Neural cell (in vitro differentiated cells): ENCODE results near the gene ADAM10. TPM values are rescaled to one million over a fixed set of nuclear protein-coding genes. Genes with fewer than 3 reads are reported as not detected.

Source experiments
- H2AFZ ChIP-seq: fragments of 200-600, 300-800 bp; sonication (generic), shearing (Covaris generic); 2 replicates; pipeline ENCODE4 v1.6.0; 2014; ENCODE audit warnings: low read depth, mild to moderate bottlenecking, antibody characterized with exemption, low read length, moderate library complexity
- H3F3A ChIP-seq: fragments of 200-600 bp; shearing (Covaris generic); 2 replicates; pipeline ENCODE4 v1.6.1; 2016; ENCODE audit warnings: mild to moderate bottlenecking, moderate library complexity, mixed read lengths, antibody characterized with exemption, low read length; ENCODE audit not compliant: insufficient read depth, poor library complexity, severe bottlenecking
- H3K27ac ChIP-seq: fragments of 200-600, 300-800 bp; sonication (generic), shearing (Covaris generic); 2 replicates; pipeline ENCODE4 v1.5.1; 2014; ENCODE audit warnings: mild to moderate bottlenecking, low read length, moderate library complexity
- H3K27me3 ChIP-seq: fragments of 300-800, 200-600 bp; sonication (generic), shearing (Covaris generic); 2 replicates; pipeline ENCODE4 v1.6.0; 2014; ENCODE audit warnings: mild to moderate bottlenecking, low read depth, low read length, moderate library complexity; ENCODE audit not compliant: insufficient read depth
- H3K36me3 ChIP-seq: fragments of 300-800, 200-600 bp; sonication (generic), shearing (Covaris generic); 2 replicates; pipeline ENCODE4 v1.5.1; 2014; ENCODE audit warnings: mild to moderate bottlenecking, antibody characterized with exemption, low read length, moderate library complexity; ENCODE audit not compliant: insufficient read depth
- H3K4me2 ChIP-seq: fragments of 300-800, 200-600 bp; sonication (generic), shearing (Covaris generic); 2 replicates; pipeline ENCODE4 v1.6.0; 2014; ENCODE audit warnings: mild to moderate bottlenecking, low read length
- H3K4me3 ChIP-seq: fragments of 300-800, 200-600 bp; sonication (generic), shearing (Covaris generic); 2 replicates; pipeline ENCODE4 v1.5.1; 2014; ENCODE audit warnings: mild to moderate bottlenecking, low read length, moderate library complexity
- H3K79me2 ChIP-seq: fragments of 200-600 bp; shearing (Covaris generic); replicated peaks from 2 replicates; pipeline ENCODE4 v1.6.0; 2014; ENCODE audit warnings: mild to moderate bottlenecking, low read length, moderate library complexity; ENCODE audit not compliant: insufficient read depth
- H3K9ac ChIP-seq: fragments of 300-800, 200-600 bp; sonication (generic), shearing (Covaris generic); 2 replicates; pipeline ENCODE4 v1.6.1; 2016; ENCODE audit warnings: mild to moderate bottlenecking, low read length, mixed read lengths
- H3K9me2 ChIP-seq: fragments of 200-600 bp; shearing (Covaris generic); 2 replicates; pipeline ENCODE4 v1.6.1; 2016; ENCODE audit warnings: mild to moderate bottlenecking, low read length, mixed read lengths; ENCODE audit not compliant: insufficient read depth
- H3K9me3 ChIP-seq: fragments of 200-600, 300-800 bp; sonication (generic), shearing (Covaris generic); 2 replicates; pipeline ENCODE4 v1.6.1; 2016; ENCODE audit warnings: mild to moderate bottlenecking, mixed run types, low read length, moderate library complexity, mixed read lengths
- H4K20me1 ChIP-seq: fragments of 200-600 bp; shearing (Covaris generic); 2 replicates; pipeline ENCODE4 v1.6.1; 2016; ENCODE audit warnings: mild to moderate bottlenecking, mixed run types; ENCODE audit not compliant: insufficient read depth
- CTCF ChIP-seq: fragments of 450-650 bp; IDR thresholded peaks from 2 replicates; pipeline ENCODE4 v1.5.1; 2014; ENCODE audit warnings: antibody characterized with exemption, mild to moderate bottlenecking, moderate library complexity; ENCODE audit not compliant: poor library complexity, severe bottlenecking
- EP300 ChIP-seq: fragments of 450-650 bp; conservative IDR thresholded peaks from 2 replicates; pipeline ENCODE4 v1.6.1; 2014; ENCODE audit warnings: antibody characterized with exemption, mild to moderate bottlenecking, moderate library complexity; ENCODE audit not compliant: poor library complexity, severe bottlenecking
- EZH2 ChIP-seq: fragments of 200-600, 300-800 bp; shearing (Covaris generic), sonication (generic); IDR thresholded peaks from 2 replicates; pipeline ENCODE4 v1.6.1; 2014; ENCODE audit warnings: antibody characterized with exemption, low read length, borderline replicate concordance, mild to moderate bottlenecking; ENCODE audit not compliant: insufficient read depth, poor library complexity, severe bottlenecking
- MXI1 ChIP-seq: fragments of 450-650 bp; conservative IDR thresholded peaks from 2 replicates; pipeline ENCODE4 v1.6.1; 2014; ENCODE audit warnings: antibody characterized with exemption, mild to moderate bottlenecking; ENCODE audit not compliant: poor library complexity, severe bottlenecking
- POLR2AphosphoS5 ChIP-seq: IDR thresholded peaks from 2 replicates; pipeline ENCODE4 v1.6.1; 2012
- RAD21 ChIP-seq: fragments of 450-650 bp; conservative IDR thresholded peaks from 2 replicates; pipeline ENCODE4 v1.6.1; 2014; ENCODE audit warnings: antibody characterized with exemption, mild to moderate bottlenecking, moderate library complexity
- REST ChIP-seq: IDR thresholded peaks from 2 replicates; pipeline ENCODE4 v1.6.1; 2012; ENCODE audit warnings: borderline replicate concordance
- SMC3 ChIP-seq: fragments of 450-650 bp; conservative IDR thresholded peaks from 2 replicates; pipeline ENCODE4 v1.6.1; 2014; ENCODE audit warnings: antibody characterized with exemption, mild to moderate bottlenecking, moderate library complexity; ENCODE audit not compliant: poor library complexity
- TAF1 ChIP-seq: IDR thresholded peaks from 2 replicates; pipeline ENCODE4 v1.6.1; 2012; ENCODE audit warnings: low read depth
- polyA plus RNA-seq: library from polyadenylated mRNA; depleted of rRNA; stranded (reverse); fragments of >200 nt; gene quantifications from 2 replicates; pipeline ENCODE4 v1.2.3, GENCODE V29; 2014

Gene ADAM10
- polyA plus RNA-seq, 1 donor from 2014 or later = 66.3 TPM

- peaks cover 6% of the 10 kb centered on the region for H3K36me3 ChIP-seq
- H3K27ac ChIP-seq = no peak overlapping the region
- no peak overlapping the region for H2AFZ ChIP-seq
Measured at GRCh38 chr15:58627046-58627445, 122.5 kb downstream of the ADAM10 start.

GRCh38 chr15:58626378-58626777 is 123.1 kb downstream of the ADAM10 start:
- Histone ChIP-seq H3K27ac (no peak overlapping the region), H3K9me3 (no peaks in the 10 kb centered on the region), H3K36me3 (peaks cover 6% of the 10 kb centered on the region), H3K4me2 (no peak overlapping the region), H3F3A (no peaks in the 10 kb centered on the region), H4K20me1 (no peaks in the 10 kb centered on the region), H3K4me3 (no peak overlapping the region), H2AFZ (no peak overlapping the region), H3K9me2 (no peaks in the 10 kb centered on the region), H3K27me3 (no peaks in the 10 kb centered on the region), H3K79me2 (no peaks in the 10 kb centered on the region), H3K9ac (no peak overlapping the region)
- no peak for TF ChIP-seq EZH2
- no peak for TF ChIP-seq TAF1
- no peak for TF ChIP-seq REST
- no peak for TF ChIP-seq RAD21
- no peak for TF ChIP-seq EP300
- TF ChIP-seq MXI1 = no peak
- TF ChIP-seq POLR2AphosphoS5 = no peak

More at GRCh38 chr15:58627046-58627445, 122.5 kb downstream of the ADAM10 start:
- no peak overlapping the region for H3K4me3 ChIP-seq
- H3K9me3 ChIP-seq = no peaks in the 10 kb centered on the region
- H3K9ac ChIP-seq = no peak overlapping the region
- no peak overlapping the region for H3K4me2 ChIP-seq
- no peaks in the 10 kb centered on the region for H3F3A ChIP-seq
- no peaks in the 10 kb centered on the region for H3K27me3 ChIP-seq
- H4K20me1 ChIP-seq = no peaks in the 10 kb centered on the region
- H3K79me2 ChIP-seq = no peaks in the 10 kb centered on the region
- H3K9me2 ChIP-seq = no peaks in the 10 kb centered on the region
- TF ChIP-seq SMC3 (no peak), MXI1 (no peak), EP300 (no peak), REST (no peak), RAD21 (no peak), POLR2AphosphoS5 (no peak), CTCF (no peak), EZH2 (no peak)
